NCI-H774 (cell line): ENCODE measurements around the gene RFT1.

Experiments
- DNase-seq: peaks from one replicate; lab custom pipeline; 2025; lab: John Stamatoyannopoulos, UW

The RFT1 gene

GRCh38 chr3:53130179-53131061 is at the start of gene RFT1:
Gene RFT1 (minus strand): TSS chr3:53130435. CDS start chr3:53130400, 35 bp downstream.
- DNase-seq, result peak; percentile 75

GRCh38 chr3:53179580-53179979 is 49.3 kb upstream of the RFT1 start:
- no peak for DNase-seq

GRCh38 chr3:53178246-53178645 is 48.0 kb upstream of the RFT1 start:
- DNase-seq, result no peak

- no peak for DNase-seq
These were observed 45.6 kb upstream of the RFT1 start for GRCh38 chr3:53175613-53176540.

- no peak for DNase-seq
These were observed 44.4 kb upstream of the RFT1 start for GRCh38 chr3:53174346-53175250.

GRCh38 chr3:53173107-53173506 is 42.9 kb upstream of the RFT1 start:
- no peak for DNase-seq

- DNase-seq, result no peak
These were observed 41.7 kb upstream of the RFT1 start for GRCh38 chr3:53171827-53172505.

- DNase-seq, result no peak
These were observed 40.8 kb upstream of the RFT1 start for GRCh38 chr3:53171064-53171418.

- no peak for DNase-seq
These were observed 40.3 kb upstream of the RFT1 start for GRCh38 chr3:53170325-53171063.

- DNase-seq, result no peak
These were observed 39.6 kb upstream of the RFT1 start for GRCh38 chr3:53169832-53170324.

- no peak for DNase-seq
These were observed 39.0 kb upstream of the RFT1 start for GRCh38 chr3:53169045-53169831.

- DNase-seq, result no peak
These were observed 38.1 kb upstream of the RFT1 start for GRCh38 chr3:53168175-53168923.

GRCh38 chr3:53167418-53168174 is 37.4 kb upstream of the RFT1 start:
- DNase-seq, result no peak

GRCh38 chr3:53166781-53167291 is 36.6 kb upstream of the RFT1 start:
- DNase-seq, result no peak

- DNase-seq, result no peak
These were observed 36.0 kb upstream of the RFT1 start for GRCh38 chr3:53166206-53166605.

GRCh38 chr3:53164911-53165310 is 34.7 kb upstream of the RFT1 start:
- no peak for DNase-seq

GRCh38 chr3:53163444-53164387 is 33.5 kb upstream of the RFT1 start:
- no peak for DNase-seq
